MCF 10A (cell line): Measurements from ENCODE around the gene ADD3. TPM values are rescaled to one million over a fixed set of nuclear protein-coding genes. Genes with fewer than 3 reads are reported as not detected.

Experiments
- BruUV-seq: library from RNA; stranded (reverse); fragments of 400-500 nt; replicated peaks from 2 replicates; lab custom pipeline; 2021; lab: Mats Ljungman, UMichigan
- CTCF ChIA-PET: fragments of 300-600 bp; sonication (Branson Sonifier 250); formaldehyde crosslinking; extraction: SDS; loops from one replicate; lab custom pipeline; 2021; ENCODE audit warnings: antibody characterized with exemption, inconsistent platforms; lab: Yijun Ruan, JAX
- POLR2A ChIA-PET: fragments of 300-600, 350-650 bp; sonication (Branson Sonifier 250); formaldehyde crosslinking; extraction: SDS; loops from one replicate; lab custom pipeline; 2020; ENCODE audit warnings: antibody characterized with exemption, inconsistent platforms; lab: Yijun Ruan, JAX
- DNase-seq: peaks from one replicate; pipeline ENCODE4 v3.0.0-alpha.2; 2018; ENCODE audit not compliant: unreplicated experiment
- H3K27ac Mint-ChIP-seq: one replicate; pipeline ENCODE4 v1.8.0; 2022; ENCODE audit warnings: mild to moderate bottlenecking, low read depth, mixed read lengths; ENCODE audit not compliant: unreplicated experiment
- H3K27me3 Mint-ChIP-seq: one replicate; pipeline ENCODE4 v1.8.0; 2022; ENCODE audit warnings: mixed read lengths; ENCODE audit not compliant: insufficient read depth, unreplicated experiment
- H3K36me3 Mint-ChIP-seq: one replicate; pipeline ENCODE4 v1.8.0; 2022; ENCODE audit warnings: mild to moderate bottlenecking, moderate library complexity, mixed read lengths; ENCODE audit not compliant: insufficient read depth, unreplicated experiment
- H3K4me1 Mint-ChIP-seq: one replicate; pipeline ENCODE4 v1.8.0; 2022; ENCODE audit warnings: mixed read lengths; ENCODE audit not compliant: insufficient read depth, unreplicated experiment
- H3K4me3 Mint-ChIP-seq: one replicate; pipeline ENCODE4 v1.8.0; 2022; ENCODE audit warnings: mild to moderate bottlenecking, moderate library complexity, mixed read lengths; ENCODE audit not compliant: unreplicated experiment
- H3K9me3 Mint-ChIP-seq: one replicate; pipeline ENCODE4 v1.8.0; 2022; ENCODE audit warnings: mixed read lengths; ENCODE audit not compliant: unreplicated experiment
- intact Hi-C: fragments of 100-400 bp; cut with micrococcal nuclease; formaldehyde crosslinking; loops from 2 replicates; pipeline ENCODE4 v1.14.1; 2022
- total RNA-seq: library from RNA; stranded (reverse); gene quantifications from 2 replicates; pipeline ENCODE4 v1.2.3, GENCODE V29; 2022
- TF ChIP-seq, protein P1 (sequence below): fragments of 200-600 bp; IDR thresholded peaks from one replicate; pipeline ENCODE4 v1.8.0; 2022; ENCODE audit warnings: antibody characterized with exemption, mild to moderate bottlenecking; ENCODE audit not compliant: unreplicated experiment

Gene ADD3
- total RNA-seq, 1 experiment from 2014 or later: 14.5 TPM

GRCh38 chr10:110081911-110082310 lies 74.1 kb downstream of the ADD3 start:
- Mint-ChIP-seq H3K4me3 (no peak overlapping the region), H3K27me3 (no peaks in the 10 kb centered on the region), H3K27ac (no peak overlapping the region), H3K36me3 (no peaks in the 10 kb centered on the region), H3K9me3 (peaks cover 8% of the 10 kb centered on the region), H3K4me1 (peaks cover 21% of the 10 kb centered on the region)
- ChIA-PET CTCF (interaction anchor here (0.5 to 0.8 kb wide), 2 partner anchors 26 to 91 kb away, joined by 3 to 4 read pairs; no protein-coding TSS in a partner anchor), POLR2A (interaction anchor here (0.6 to 0.9 kb wide), 2 partner anchors 66 to 188 kb away, joined by 3 to 5 read pairs; no protein-coding TSS in a partner anchor)
- peak; percentile 52 for DNase-seq
- intact Hi-C loops: no loop called here
- BruUV-seq: no TSS peak
- TF ChIP-seq, protein P1, sequence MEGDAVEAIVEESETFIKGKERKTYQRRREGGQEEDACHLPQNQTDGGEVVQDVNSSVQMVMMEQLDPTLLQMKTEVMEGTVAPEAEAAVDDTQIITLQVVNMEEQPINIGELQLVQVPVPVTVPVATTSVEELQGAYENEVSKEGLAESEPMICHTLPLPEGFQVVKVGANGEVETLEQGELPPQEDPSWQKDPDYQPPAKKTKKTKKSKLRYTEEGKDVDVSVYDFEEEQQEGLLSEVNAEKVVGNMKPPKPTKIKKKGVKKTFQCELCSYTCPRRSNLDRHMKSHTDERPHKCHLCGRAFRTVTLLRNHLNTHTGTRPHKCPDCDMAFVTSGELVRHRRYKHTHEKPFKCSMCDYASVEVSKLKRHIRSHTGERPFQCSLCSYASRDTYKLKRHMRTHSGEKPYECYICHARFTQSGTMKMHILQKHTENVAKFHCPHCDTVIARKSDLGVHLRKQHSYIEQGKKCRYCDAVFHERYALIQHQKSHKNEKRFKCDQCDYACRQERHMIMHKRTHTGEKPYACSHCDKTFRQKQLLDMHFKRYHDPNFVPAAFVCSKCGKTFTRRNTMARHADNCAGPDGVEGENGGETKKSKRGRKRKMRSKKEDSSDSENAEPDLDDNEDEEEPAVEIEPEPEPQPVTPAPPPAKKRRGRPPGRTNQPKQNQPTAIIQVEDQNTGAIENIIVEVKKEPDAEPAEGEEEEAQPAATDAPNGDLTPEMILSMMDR: no peak

DNA sequence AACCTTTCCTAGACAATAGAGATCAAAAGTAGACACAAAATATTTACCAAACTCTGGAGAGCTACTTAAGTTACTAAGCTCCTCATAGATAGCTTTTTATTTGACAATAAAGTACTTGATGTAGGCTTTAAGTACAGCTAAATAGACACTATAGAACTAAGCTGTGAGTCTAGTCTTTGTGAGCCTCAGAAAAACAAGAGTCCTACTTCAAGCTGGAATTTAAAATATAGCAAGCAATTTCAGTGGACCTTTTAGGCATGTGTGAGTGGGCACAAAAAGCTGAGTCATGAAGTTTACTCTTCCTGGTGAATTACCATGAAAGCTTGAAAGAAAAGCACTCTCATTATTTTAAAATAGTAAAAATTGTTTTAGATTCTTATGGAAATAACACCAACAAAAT lies 76.1 kb downstream of the ADD3 start:
- no peaks in the 10 kb centered on the region for H3K27me3 Mint-ChIP-seq
- no peak overlapping the region for H3K27ac Mint-ChIP-seq
- DNase-seq: no peak
- TF ChIP-seq, protein P1: no peak
- H3K9me3 Mint-ChIP-seq: peaks cover 8% of the 10 kb centered on the region
- CTCF ChIA-PET: interaction anchor here (0.7 to 1.6 kb wide), 2 partner anchors 200 to 579 kb away, joined by 3 to 4 read pairs; no protein-coding TSS in a partner anchor
- no TSS peak for BruUV-seq
- peaks cover 8% of the 10 kb centered on the region for H3K4me1 Mint-ChIP-seq
- intact Hi-C loops: no loop called here
- POLR2A ChIA-PET: no interaction called here
- H3K4me3 Mint-ChIP-seq: no peak overlapping the region
- H3K36me3 Mint-ChIP-seq: no peaks in the 10 kb centered on the region

DNA sequence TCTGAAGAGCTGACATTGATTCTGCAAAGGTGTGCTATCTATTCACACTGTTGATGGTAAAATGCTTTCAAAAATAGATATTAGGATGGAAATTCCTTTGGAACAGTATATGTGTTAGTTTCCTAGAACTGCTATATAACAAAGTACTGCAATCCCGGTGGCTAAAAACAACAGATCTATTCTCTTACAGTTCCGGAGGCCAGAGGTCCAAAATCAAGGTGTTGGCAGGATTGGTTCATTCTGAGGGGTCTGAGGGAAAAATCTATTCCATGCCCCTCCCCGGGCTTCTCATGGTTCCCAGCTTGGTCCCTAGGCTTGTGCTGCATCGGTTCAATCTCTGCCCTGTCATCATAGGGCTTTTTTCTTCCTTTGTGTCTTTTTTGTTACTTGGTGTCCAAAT lies 79.9 kb downstream of the ADD3 start:
- Mint-ChIP-seq H3K36me3 (no peaks in the 10 kb centered on the region), H3K27ac (no peak overlapping the region), H3K9me3 (peaks cover 6% of the 10 kb centered on the region), H3K4me3 (no peak overlapping the region), H3K27me3 (no peaks in the 10 kb centered on the region), H3K4me1 (peaks cover 6% of the 10 kb centered on the region)
- DNase-seq: no peak
- ChIA-PET CTCF (no interaction called here), POLR2A (no interaction called here)
- TF ChIP-seq, protein P1: no peak
- no TSS peak for BruUV-seq
- intact Hi-C loops: no loop called here

DNA sequence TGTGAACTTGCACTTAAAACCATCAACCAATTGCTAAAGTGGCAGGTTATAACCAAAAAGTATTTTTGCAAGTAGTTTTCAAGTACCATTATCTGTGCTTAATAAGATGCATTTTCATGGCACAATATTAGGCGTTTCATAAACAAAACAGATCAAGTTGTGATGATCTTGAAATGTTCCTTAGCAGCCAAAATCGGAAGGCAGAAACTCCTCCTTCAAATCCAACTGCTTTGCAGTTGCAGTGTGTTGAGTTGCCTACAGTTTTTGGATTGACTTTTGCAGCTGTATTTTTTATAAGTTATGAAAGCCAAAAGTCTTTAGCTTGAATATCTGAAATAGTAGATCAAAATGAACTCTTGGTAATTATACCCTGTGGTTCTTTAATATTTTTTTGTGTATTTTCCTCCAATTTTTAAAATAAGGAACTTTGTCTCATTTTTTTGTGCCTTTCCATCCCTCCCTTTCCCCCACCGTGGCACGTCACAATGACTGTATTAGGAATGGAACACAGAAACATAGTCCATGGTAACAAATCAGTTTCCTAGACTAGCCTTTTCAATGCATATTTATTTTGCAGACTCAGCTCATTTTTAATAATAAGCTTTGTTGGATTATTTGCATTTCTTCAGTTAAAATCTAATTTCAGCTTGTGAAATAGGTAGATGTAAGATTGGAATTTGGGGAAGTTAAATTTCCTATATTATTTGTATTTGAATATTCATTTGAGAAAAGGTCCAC lies 80.8 kb downstream of the ADD3 start:
- no peak overlapping the region for H3K27ac Mint-ChIP-seq
- H3K4me3 Mint-ChIP-seq: no peak overlapping the region
- TF ChIP-seq, protein P1: no peak
- ChIA-PET POLR2A (no interaction called here), CTCF (interaction anchor here (0.6 to 1.2 kb wide), 5 partner anchors 11 to 204 kb away, joined by 3 to 4 read pairs (median 3); no protein-coding TSS in a partner anchor)
- no peaks in the 10 kb centered on the region for H3K27me3 Mint-ChIP-seq
- H3K36me3 Mint-ChIP-seq: no peaks in the 10 kb centered on the region
- no peaks in the 10 kb centered on the region for H3K4me1 Mint-ChIP-seq
- intact Hi-C loops: no loop called here
- H3K9me3 Mint-ChIP-seq: no peaks in the 10 kb centered on the region
- no peak for DNase-seq
- BruUV-seq: no TSS peak
